Esophagus muscularis mucosa (tissue), 4 donors: Measurements from ENCODE around the gene C17orf67. TPM values are rescaled to one million over a fixed set of nuclear protein-coding genes. Genes with fewer than 3 reads are reported as not detected.

ENCODE experiments used
- DNase-seq: peaks from one replicate; pipeline ENCODE4 v3.0.0-alpha.2; 2017; ENCODE audit errors: extremely low spot score
- H3K27ac ChIP-seq, 4 donors: fragments of 200-600 bp; sonication (generic); replicated peaks in 1 of 4; 1 replicate in 3 of 4; 2 replicates in 1 of 4; pipeline ENCODE4 v1.5.1; 2016 to 2019; ENCODE audit warnings: mild to moderate bottlenecking in 1 of 4
- H3K27me3 ChIP-seq, 4 donors: fragments of 200-600 bp; sonication (generic); one replicate each; pipeline versions ENCODE4 v1.5.1 to v1.6.0; 2016 to 2019
- H3K36me3 ChIP-seq, 4 donors: fragments of 200-600 bp; sonication (generic); one replicate each; pipeline ENCODE4 v1.5.1; 2016 to 2019
- H3K4me1 ChIP-seq, 4 donors: fragments of 200-600 bp; sonication (generic); one replicate each; pipeline ENCODE4 v1.5.1; 2016 to 2019
- H3K4me3 ChIP-seq, 4 donors: fragments of 200-600 bp; sonication (generic); 1 replicate in 2 of 4; 2 replicates in 2 of 4; pipeline ENCODE4 v1.5.1; 2016 to 2019; ENCODE audit warnings: mild to moderate bottlenecking in 4 of 4, moderate library complexity in 1 of 4
- H3K9me3 ChIP-seq, 4 donors: fragments of 200-600 bp; sonication (generic); 1 replicate in 3 of 4; 2 replicates in 1 of 4; pipeline ENCODE4 v1.5.1; 2016 to 2019
- EP300 ChIP-seq: sonication (generic); formaldehyde crosslinking; IDR thresholded peaks from one replicate; pipeline ENCODE4 v1.6.1; 2017; ENCODE audit warnings: antibody characterized with exemption
- POLR2A ChIP-seq: fragments of 450-650 bp; IDR thresholded peaks from one replicate; pipeline ENCODE4 v1.6.1; 2017; ENCODE audit warnings: antibody characterized with exemption, moderate library complexity, mild to moderate bottlenecking, low read depth
- POLR2AphosphoS5 ChIP-seq, 2 donors: sonication (generic); formaldehyde crosslinking; IDR thresholded peaks; one replicate each; pipeline ENCODE4 v1.6.1; 2017; ENCODE audit warnings: antibody characterized with exemption in 2 of 2
- WGBS: methylation state at CpG from one replicate; pipeline ENCODE4 v1.1.5; 2018; 5-methylcytosine and 5-hydroxymethylcytosine counted together
- intact Hi-C: fragments of 100-400 bp; cut with DNase I; formaldehyde crosslinking; loops from one replicate; pipeline ENCODE4 v1.15.1; 2023
- total RNA-seq, 4 donors: library from RNA; depleted of rRNA; stranded (reverse); fragments of >200 nt; gene quantifications; one replicate each; pipeline versions ENCODE4 v1.1.0 to v1.2.1, GENCODE V29; 2016
- TF ChIP-seq, protein P1 (sequence below), 3 experiments: fragments of 200-600 bp in 2 of 3; fragments of 450-650 bp in 1 of 3; sonication (generic) in 2 of 3; IDR thresholded peaks; one replicate each; pipeline ENCODE4 v1.5.1; 2017 to 2019; ENCODE audit warnings: antibody characterized with exemption in 3 of 3, mild to moderate bottlenecking in 2 of 3, moderate library complexity in 1 of 3

Gene C17orf67
- total RNA-seq, 4 donors from 2014 or later = 0.83 to 4.3 (median 3.6) TPM

- H3K9me3 ChIP-seq = no peaks in the 10 kb centered on the region
- H3K4me1 ChIP-seq = peaks cover 0 to 6% (median 0%) of the 10 kb centered on the region in 4 donors
- intact Hi-C loops = no loop called here
- H3K27ac ChIP-seq = no peak overlapping the region
- TF ChIP-seq EP300 (no peak), POLR2A (no peak), POLR2AphosphoS5 (IDR thresholded peaks at IDR 0.05) (no peak)
- TF ChIP-seq, protein P1, sequence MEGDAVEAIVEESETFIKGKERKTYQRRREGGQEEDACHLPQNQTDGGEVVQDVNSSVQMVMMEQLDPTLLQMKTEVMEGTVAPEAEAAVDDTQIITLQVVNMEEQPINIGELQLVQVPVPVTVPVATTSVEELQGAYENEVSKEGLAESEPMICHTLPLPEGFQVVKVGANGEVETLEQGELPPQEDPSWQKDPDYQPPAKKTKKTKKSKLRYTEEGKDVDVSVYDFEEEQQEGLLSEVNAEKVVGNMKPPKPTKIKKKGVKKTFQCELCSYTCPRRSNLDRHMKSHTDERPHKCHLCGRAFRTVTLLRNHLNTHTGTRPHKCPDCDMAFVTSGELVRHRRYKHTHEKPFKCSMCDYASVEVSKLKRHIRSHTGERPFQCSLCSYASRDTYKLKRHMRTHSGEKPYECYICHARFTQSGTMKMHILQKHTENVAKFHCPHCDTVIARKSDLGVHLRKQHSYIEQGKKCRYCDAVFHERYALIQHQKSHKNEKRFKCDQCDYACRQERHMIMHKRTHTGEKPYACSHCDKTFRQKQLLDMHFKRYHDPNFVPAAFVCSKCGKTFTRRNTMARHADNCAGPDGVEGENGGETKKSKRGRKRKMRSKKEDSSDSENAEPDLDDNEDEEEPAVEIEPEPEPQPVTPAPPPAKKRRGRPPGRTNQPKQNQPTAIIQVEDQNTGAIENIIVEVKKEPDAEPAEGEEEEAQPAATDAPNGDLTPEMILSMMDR (IDR thresholded peaks at IDR 0.05) = no peak
- H3K27me3 ChIP-seq = no peaks in the 10 kb centered on the region
- WGBS = 96% methylated on average over 5 of the region's 5 CpGs
- no peak for DNase-seq
- no peak overlapping the region for H3K4me3 ChIP-seq
- H3K36me3 ChIP-seq = peaks cover 13 to 38% (median 17%) of the 10 kb centered on the region in 4 donors
These were observed 32.4 kb upstream of the C17orf67 start for GRCh38 chr17:56866076-56866475.

- no peak overlapping the region for H3K27ac ChIP-seq
These were observed 30.3 kb upstream of the C17orf67 start for GRCh38 chr17:56863974-56864373.

GRCh38 chr17:56861899-56862298 is 28.2 kb upstream of the C17orf67 start:
- DNase-seq = no peak
- WGBS = 90% methylated on average over 3 of the region's 3 CpGs
- no peak for TF ChIP-seq POLR2A
- Histone ChIP-seq H3K27ac (no peak overlapping the region), H3K27me3 (no peaks in the 10 kb centered on the region), H3K9me3 (no peaks in the 10 kb centered on the region), H3K36me3 (peaks cover 13 to 79% (median 31%) of the 10 kb centered on the region in 4 donors), H3K4me3 (no peak overlapping the region), H3K4me1 (no peaks in the 10 kb centered on the region)
- intact Hi-C loops = no loop called here

More at GRCh38 chr17:56863974-56864373, 30.3 kb upstream of the C17orf67 start:
- no peak for DNase-seq
- no peak for TF ChIP-seq POLR2AphosphoS5 (IDR thresholded peaks at IDR 0.05)
- no peak for TF ChIP-seq POLR2A
- TF ChIP-seq, protein P1 (IDR thresholded peaks at IDR 0.05) = no peak
- TF ChIP-seq EP300 = no peak
- intact Hi-C loops = no loop called here
- H3K9me3 ChIP-seq = no peaks in the 10 kb centered on the region
- peaks cover 13 to 59% (median 27%) of the 10 kb centered on the region in 4 donors for H3K36me3 ChIP-seq
- 80% methylated on average over 3 of the region's 3 CpGs for WGBS
- H3K4me3 ChIP-seq = no peak overlapping the region
- peaks cover 0 to 6% (median 0%) of the 10 kb centered on the region in 4 donors for H3K4me1 ChIP-seq
- H3K27me3 ChIP-seq = no peaks in the 10 kb centered on the region

DNA sequence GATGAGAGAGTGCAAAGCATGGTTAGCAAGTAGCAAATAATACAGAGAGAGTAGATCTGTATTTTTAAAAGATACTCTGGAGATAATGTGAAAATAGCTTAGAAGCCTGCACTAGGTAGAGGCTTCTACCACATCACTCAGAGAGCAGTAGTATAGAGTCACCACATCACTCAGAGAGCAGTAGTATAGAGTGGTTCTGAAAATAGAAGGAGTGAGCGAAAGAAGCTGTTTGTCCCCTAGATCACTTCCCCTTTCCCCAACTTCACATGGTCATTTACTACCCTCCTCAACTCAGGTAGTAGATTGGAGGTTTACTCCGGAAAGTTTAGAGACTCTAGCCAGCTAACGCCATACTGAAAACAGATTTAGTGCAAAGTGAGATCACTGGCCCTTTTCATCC is 17.3 kb upstream of the C17orf67 start:
- H3K9me3 ChIP-seq = no peaks in the 10 kb centered on the region
- 80% methylated on average over 3 of the region's 3 CpGs for WGBS
- TF ChIP-seq EP300 (no peak), POLR2AphosphoS5 (IDR thresholded peaks at IDR 0.05) (no peak), POLR2A (no peak)
- TF ChIP-seq, protein P1 (IDR thresholded peaks at IDR 0.05) = no peak
- DNase-seq = no peak
- H3K27me3 ChIP-seq = no peaks in the 10 kb centered on the region
- no peak overlapping the region for H3K27ac ChIP-seq
- peaks cover 5 to 56% (median 43%) of the 10 kb centered on the region in 4 donors for H3K36me3 ChIP-seq
- intact Hi-C loops = no loop called here
- H3K4me1 ChIP-seq = no peaks in the 10 kb centered on the region
- no peak overlapping the region for H3K4me3 ChIP-seq

- Histone ChIP-seq H3K4me3 (no peak overlapping the region), H3K36me3 (peaks cover 5 to 56% (median 41%) of the 10 kb centered on the region in 4 donors), H3K9me3 (no peaks in the 10 kb centered on the region), H3K27me3 (no peaks in the 10 kb centered on the region), H3K4me1 (no peaks in the 10 kb centered on the region), H3K27ac (no peak overlapping the region)
- 94% methylated on average over 2 of the region's 2 CpGs for WGBS
- TF ChIP-seq POLR2AphosphoS5 (IDR thresholded peaks at IDR 0.05) (no peak), EP300 (no peak), POLR2A (no peak)
- TF ChIP-seq, protein P1 (IDR thresholded peaks at IDR 0.05) = no peak
- intact Hi-C loops = no loop called here
- DNase-seq = no peak
These were observed 16.9 kb upstream of the C17orf67 start for GRCh38 chr17:56850591-56850990.
